HL-60/S4 treated with phorbol 12-myristate 13-acetate at 8.2 ng/mL for 4 days and 3 days (cell line): ENCODE data around the gene PRKCA.
"Not testable (repeated sequence)": the region's sequence is repeated elsewhere in the genome, so short reads cannot be mapped to it uniquely, and the experiment has no call there.

Experiments
- in situ Hi-C: fragments of 300-500 bp; cut with MboI; formaldehyde crosslinking; loops from 2 replicates; pipeline ENCODE4 v1.15.0; 2022; ENCODE audit warnings: low sequenced_read_pairs

PRKCA gene

GRCh38 chr17:66379544-66379943 lies 77.1 kb downstream of the PRKCA start:
- in situ Hi-C loops = no loop called here

GRCh38 chr17:66379996-66380395 lies 77.6 kb downstream of the PRKCA start:
- in situ Hi-C loops = no loop called here

GRCh38 chr17:66381701-66382362 lies 79.4 kb downstream of the PRKCA start:
- in situ Hi-C loops = no loop called here

- in situ Hi-C loops = no loop called here
Observed at GRCh38 chr17:66383333-66383732, 80.9 kb downstream of the PRKCA start.

GRCh38 chr17:66386498-66387351 lies 84.3 kb downstream of the PRKCA start:
- in situ Hi-C loops = no loop called here

GRCh38 chr17:66387392-66387981 lies 85.1 kb downstream of the PRKCA start:
- in situ Hi-C loops = no loop called here

- in situ Hi-C loops = no loop called here
Observed at GRCh38 chr17:66392783-66393437, 90.5 kb downstream of the PRKCA start.

GRCh38 chr17:66395961-66396360 lies 93.5 kb downstream of the PRKCA start:
- in situ Hi-C loops = no loop called here

- in situ Hi-C loops = no loop called here
Observed at GRCh38 chr17:66397486-66397885, 95.1 kb downstream of the PRKCA start.

GRCh38 chr17:66398059-66398458 lies 95.6 kb downstream of the PRKCA start:
- in situ Hi-C loops = no loop called here

- in situ Hi-C loops = no loop called here
Observed at GRCh38 chr17:66398617-66399016, 96.2 kb downstream of the PRKCA start.

- in situ Hi-C loops = no loop called here
Observed at GRCh38 chr17:66399441-66399840, 97.0 kb downstream of the PRKCA start.

GRCh38 chr17:66400041-66400688 lies 97.8 kb downstream of the PRKCA start:
- in situ Hi-C loops = not testable (repeated sequence)

- in situ Hi-C loops = no loop called here
Observed at GRCh38 chr17:66400698-66401097, 98.3 kb downstream of the PRKCA start.

GRCh38 chr17:66401364-66401763 lies 99.0 kb downstream of the PRKCA start:
- in situ Hi-C loops = no loop called here

GRCh38 chr17:66403846-66404556 lies 101.6 kb downstream of the PRKCA start:
- in situ Hi-C loops = no loop called here

GRCh38 chr17:66405836-66406677 lies 103.6 kb downstream of the PRKCA start:
- in situ Hi-C loops = no loop called here

- in situ Hi-C loops = no loop called here
Observed at GRCh38 chr17:66406701-66407644, 104.6 kb downstream of the PRKCA start.
